Ascending aorta (tissue), 2 donors: ENCODE results near the gene TMEM120A. TPM values are rescaled to one million over a fixed set of nuclear protein-coding genes. Genes with fewer than 3 reads are reported as not detected.

Experiments
- DNase-seq, 2 donors: peaks; one replicate each; pipeline ENCODE4 v3.0.0-alpha.2; 2019; ENCODE audit warnings: low spot score in 2 of 2
- H3K27ac ChIP-seq, 2 donors: fragments of 200-600 bp; sonication (generic); one replicate each; pipeline ENCODE4 v1.5.1; 2016 to 2017; ENCODE audit warnings: mild to moderate bottlenecking in 1 of 2
- H3K27me3 ChIP-seq: fragments of 200-600 bp; sonication (generic); one replicate; pipeline ENCODE4 v1.5.1; 2017
- H3K36me3 ChIP-seq, 2 donors: fragments of 200-600 bp; sonication (generic); one replicate each; pipeline ENCODE4 v1.5.1; 2016
- H3K4me1 ChIP-seq, 2 donors: fragments of 200-600 bp; sonication (generic); one replicate each; pipeline ENCODE4 v1.5.1; 2016 to 2017; ENCODE audit warnings: mild to moderate bottlenecking in 1 of 2
- H3K4me3 ChIP-seq, 2 donors: fragments of 200-600 bp; sonication (generic); one replicate each; pipeline ENCODE4 v1.5.1; 2016 to 2017; ENCODE audit warnings: mild to moderate bottlenecking in 1 of 2
- H3K9me3 ChIP-seq, 2 donors: fragments of 200-600 bp; sonication (generic); one replicate each; pipeline ENCODE4 v1.5.1; 2016
- intact Hi-C: fragments of 100-400 bp; cut with DNase I; formaldehyde crosslinking; loops from one replicate; pipeline ENCODE4 v1.15.1; 2023
- total RNA-seq: library from RNA; depleted of rRNA; stranded (reverse); fragments of >200 nt; gene quantifications from one replicate; pipeline ENCODE4 v1.1.0, GENCODE V29; 2016
- TF ChIP-seq, protein P1 (sequence below), 3 experiments: fragments of 200-600 bp in 2 of 3; fragments of 450-650 bp in 1 of 3; sonication (generic) in 2 of 3; IDR thresholded peaks; one replicate each; pipeline ENCODE4 v1.5.1; 2016 to 2019; ENCODE audit warnings: antibody characterized with exemption in 3 of 3, mild to moderate bottlenecking in 1 of 3, moderate library complexity in 1 of 3

TMEM120A gene
- total RNA-seq, 1 donor from 2014 or later, result 24.2 TPM

DNA sequence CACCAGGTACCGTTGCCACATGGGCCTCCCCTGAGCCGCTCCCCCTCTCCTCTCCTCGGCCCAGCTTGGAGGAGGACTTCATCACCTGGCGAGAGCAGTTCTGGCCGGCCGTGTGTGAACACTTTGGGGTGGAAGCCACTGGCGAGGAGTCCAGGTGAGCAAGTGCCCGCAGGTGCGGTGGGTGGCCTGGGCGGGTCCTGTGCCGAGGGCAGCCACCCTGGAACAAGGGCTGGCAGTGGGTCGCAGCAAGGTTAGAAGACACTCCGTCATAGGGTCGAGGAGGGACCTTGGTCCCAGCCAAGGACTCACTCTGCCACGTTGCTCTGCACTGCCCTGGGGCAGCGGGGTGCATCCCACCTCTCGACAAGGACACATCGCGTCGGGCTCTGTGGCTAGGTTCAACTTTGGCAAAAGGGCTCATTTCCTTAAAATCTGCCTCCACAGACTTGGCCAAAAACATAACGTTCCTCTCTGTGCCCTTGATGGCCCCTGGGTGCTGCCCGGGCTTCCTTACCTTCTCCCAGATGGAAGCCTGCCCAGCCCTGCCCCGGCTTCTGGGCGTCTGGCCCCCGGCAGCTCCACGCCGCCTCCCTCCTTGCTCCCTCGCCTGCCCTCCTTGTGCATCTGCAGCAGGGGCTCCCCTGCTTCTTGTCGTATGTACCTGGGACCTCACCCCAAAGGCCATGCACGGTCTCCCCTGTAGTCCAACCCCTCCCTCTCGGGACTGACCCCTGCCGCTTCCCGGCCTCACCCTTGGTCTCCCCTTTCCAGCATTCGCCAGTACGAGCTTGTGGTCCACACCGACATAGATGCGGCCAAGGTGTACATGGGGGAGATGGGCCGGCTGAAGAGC is 12.7 kb downstream of the TMEM120A start:
- H3K27me3 ChIP-seq, result no peaks in the 10 kb centered on the region
- no peak overlapping the region for H3K27ac ChIP-seq
- H3K4me1 ChIP-seq, result no peaks in the 10 kb centered on the region
- no peaks in the 10 kb centered on the region for H3K9me3 ChIP-seq
- peaks cover 67 to 75% of the 10 kb centered on the region in 2 donors for H3K36me3 ChIP-seq
- no peak overlapping the region for H3K4me3 ChIP-seq
- TF ChIP-seq, protein P1, sequence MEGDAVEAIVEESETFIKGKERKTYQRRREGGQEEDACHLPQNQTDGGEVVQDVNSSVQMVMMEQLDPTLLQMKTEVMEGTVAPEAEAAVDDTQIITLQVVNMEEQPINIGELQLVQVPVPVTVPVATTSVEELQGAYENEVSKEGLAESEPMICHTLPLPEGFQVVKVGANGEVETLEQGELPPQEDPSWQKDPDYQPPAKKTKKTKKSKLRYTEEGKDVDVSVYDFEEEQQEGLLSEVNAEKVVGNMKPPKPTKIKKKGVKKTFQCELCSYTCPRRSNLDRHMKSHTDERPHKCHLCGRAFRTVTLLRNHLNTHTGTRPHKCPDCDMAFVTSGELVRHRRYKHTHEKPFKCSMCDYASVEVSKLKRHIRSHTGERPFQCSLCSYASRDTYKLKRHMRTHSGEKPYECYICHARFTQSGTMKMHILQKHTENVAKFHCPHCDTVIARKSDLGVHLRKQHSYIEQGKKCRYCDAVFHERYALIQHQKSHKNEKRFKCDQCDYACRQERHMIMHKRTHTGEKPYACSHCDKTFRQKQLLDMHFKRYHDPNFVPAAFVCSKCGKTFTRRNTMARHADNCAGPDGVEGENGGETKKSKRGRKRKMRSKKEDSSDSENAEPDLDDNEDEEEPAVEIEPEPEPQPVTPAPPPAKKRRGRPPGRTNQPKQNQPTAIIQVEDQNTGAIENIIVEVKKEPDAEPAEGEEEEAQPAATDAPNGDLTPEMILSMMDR (IDR thresholded peaks at IDR 0.05), result no peak
- intact Hi-C loops, result no loop called here
- DNase-seq, result no peak

DNA sequence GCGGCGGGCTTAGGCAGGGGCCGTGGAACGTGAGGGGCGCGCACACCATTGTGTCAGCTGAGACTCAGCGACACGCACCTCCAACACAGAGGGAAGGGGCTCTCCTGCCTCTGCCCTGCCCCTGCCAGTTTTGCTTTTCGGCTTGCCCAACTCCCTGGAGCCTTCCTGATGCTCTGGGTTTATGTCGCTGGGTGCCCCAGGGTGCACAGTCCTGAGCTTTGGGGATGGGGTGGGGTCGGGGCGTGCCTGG is 13.3 kb downstream of the TMEM120A start:
- H3K9me3 ChIP-seq, result no peaks in the 10 kb centered on the region
- H3K4me3 ChIP-seq, result no peak overlapping the region
- DNase-seq, result no peak
- no peaks in the 10 kb centered on the region for H3K27me3 ChIP-seq
- no peaks in the 10 kb centered on the region for H3K4me1 ChIP-seq
- peaks cover 62 to 69% of the 10 kb centered on the region in 2 donors for H3K36me3 ChIP-seq
- TF ChIP-seq, protein P1 (IDR thresholded peaks at IDR 0.05), result no peak
- no peak overlapping the region for H3K27ac ChIP-seq
- intact Hi-C loops, result no loop called here

DNA sequence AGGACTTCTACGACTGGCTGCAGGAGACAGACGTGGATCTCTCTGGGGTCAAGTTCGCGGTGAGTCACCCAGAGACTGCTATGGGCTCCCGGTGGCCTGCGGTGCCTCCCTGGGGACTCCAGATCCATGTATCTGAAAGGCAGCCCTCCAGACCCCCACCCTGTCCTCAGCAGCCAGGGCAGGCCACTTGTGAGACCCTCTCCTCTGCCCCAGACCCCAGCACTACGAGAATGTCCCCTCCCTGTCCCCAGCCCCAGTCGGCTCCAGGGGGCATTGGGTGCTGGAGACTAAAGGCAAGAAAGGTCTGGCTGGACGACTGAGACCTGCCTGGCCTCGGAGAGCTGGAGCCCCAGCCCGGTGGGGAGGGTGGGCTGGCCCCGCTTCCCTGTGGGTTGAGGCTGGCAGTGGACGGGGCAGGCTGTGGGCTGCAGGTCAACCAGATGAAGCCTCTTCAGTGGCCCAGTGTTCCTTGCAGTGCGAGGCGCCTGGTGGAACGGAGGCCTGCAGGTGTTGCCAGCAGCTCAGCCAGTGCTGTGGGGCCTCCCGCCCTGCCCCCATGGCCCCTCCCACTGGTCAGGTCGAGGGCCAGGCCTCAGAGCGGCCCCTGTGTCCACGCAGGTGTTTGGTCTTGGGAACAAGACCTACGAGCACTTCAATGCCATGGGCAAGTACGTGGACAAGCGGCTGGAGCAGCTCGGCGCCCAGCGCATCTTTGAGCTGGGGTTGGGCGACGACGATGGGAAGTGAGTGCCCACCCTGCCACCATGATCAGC is 13.8 kb downstream of the TMEM120A start:
- TF ChIP-seq, protein P1 (IDR thresholded peaks at IDR 0.05), result no peak
- DNase-seq, result peak in 1 of 2 donors; percentile 64
- intact Hi-C loops, result no loop called here
- no peak overlapping the region for H3K4me3 ChIP-seq
- H3K4me1 ChIP-seq, result no peaks in the 10 kb centered on the region
- no peaks in the 10 kb centered on the region for H3K27me3 ChIP-seq
- peaks cover 57 to 64% of the 10 kb centered on the region in 2 donors for H3K36me3 ChIP-seq
- H3K27ac ChIP-seq, result peak overlapping the region in 1 of 2 donors; percentile 42
- no peaks in the 10 kb centered on the region for H3K9me3 ChIP-seq

DNA sequence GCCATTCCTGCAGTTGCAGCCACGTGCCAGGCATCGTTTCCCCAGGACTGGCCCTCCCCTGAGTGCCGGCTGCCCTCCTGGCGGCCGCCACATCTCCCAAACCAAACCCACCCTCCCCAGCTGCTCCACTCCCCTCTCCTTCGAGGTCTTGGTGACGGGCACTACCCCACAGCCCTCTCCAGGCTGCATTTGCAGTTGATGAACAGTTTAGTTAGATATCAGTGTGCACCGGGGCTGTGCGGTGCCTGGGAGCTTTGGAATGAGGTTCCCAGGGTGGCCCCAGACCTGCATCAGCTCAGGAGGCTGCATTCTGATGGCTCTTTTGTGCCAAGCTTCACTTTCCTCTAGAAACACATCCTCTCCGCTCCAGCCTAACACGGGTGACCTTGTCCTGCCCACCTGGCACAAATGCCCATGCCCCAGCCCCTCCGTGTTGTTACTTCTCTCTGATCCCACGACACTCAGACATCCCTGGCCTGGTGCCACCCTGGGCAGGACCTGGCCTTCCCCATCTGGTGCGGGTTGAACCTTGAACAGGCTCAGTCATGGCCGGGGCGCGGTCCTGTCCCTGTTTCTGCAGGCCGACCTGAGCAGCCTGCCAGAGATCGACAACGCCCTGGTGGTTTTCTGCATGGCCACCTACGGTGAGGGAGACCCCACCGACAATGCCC is 14.5 kb downstream of the TMEM120A start:
- intact Hi-C loops, result no loop called here
- H3K36me3 ChIP-seq, result peaks cover 50 to 61% of the 10 kb centered on the region in 2 donors
- no peaks in the 10 kb centered on the region for H3K9me3 ChIP-seq
- DNase-seq, result peak in 1 of 2 donors; percentile 64
- H3K27me3 ChIP-seq, result no peaks in the 10 kb centered on the region
- H3K27ac ChIP-seq, result peak overlapping the region in 1 of 2 donors; percentile 42
- no peaks in the 10 kb centered on the region for H3K4me1 ChIP-seq
- TF ChIP-seq, protein P1 (IDR thresholded peaks at IDR 0.05), result no peak
- no peak overlapping the region for H3K4me3 ChIP-seq

DNA sequence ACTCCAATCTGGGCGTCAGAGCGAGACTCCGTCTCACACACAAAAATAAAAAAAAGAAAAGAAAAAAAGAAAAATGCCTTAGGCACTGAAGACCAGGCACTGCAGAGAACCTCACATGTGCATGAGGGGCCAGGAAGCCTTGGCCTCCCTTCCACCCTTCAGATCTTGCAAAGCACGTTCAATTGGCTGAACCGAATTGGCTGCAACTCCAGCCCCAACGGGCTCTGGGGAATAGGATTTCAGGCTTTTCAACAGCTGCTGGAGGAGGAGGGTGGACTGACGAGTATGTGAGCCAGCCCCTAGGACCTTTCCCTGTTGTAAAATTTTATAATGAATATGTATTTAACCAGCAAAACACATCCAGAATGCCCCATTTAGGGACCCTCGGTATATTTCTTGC is 16.7 kb downstream of the TMEM120A start:
- peak in 1 of 2 donors; percentile 79 for DNase-seq
- H3K27ac ChIP-seq, result no peak overlapping the region
- intact Hi-C loops, result no loop called here

More for the DNA sequence above, 16.7 kb downstream of the TMEM120A start:
- Histone ChIP-seq H3K27me3 (no peaks in the 10 kb centered on the region), H3K4me1 (no peaks in the 10 kb centered on the region), H3K4me3 (no peak overlapping the region), H3K9me3 (no peaks in the 10 kb centered on the region), H3K36me3 (peaks cover 38 to 51% of the 10 kb centered on the region in 2 donors)
- TF ChIP-seq, protein P1 (IDR thresholded peaks at IDR 0.05), result no peak
